Mesendoderm (in vitro differentiated cells): ENCODE data around the gene RPL34.
A peak's percentile ranks its signal among the peaks of the same experiment; 100 is the strongest.

Experiments
- DNase-seq: peaks from one replicate; pipeline ENCODE4 v3.0.0; 2013
- H2AK5ac ChIP-seq: 2 replicates; pipeline ENCODE4 v1.6.1; 2013; ENCODE audit warnings: low read length, inconsistent platforms
- H2BK120ac ChIP-seq: 2 replicates; pipeline ENCODE4 v1.6.1; 2013; ENCODE audit warnings: low read depth, mild to moderate bottlenecking, low read length, moderate library complexity, mixed read lengths
- H2BK15ac ChIP-seq: replicated peaks from 2 replicates; pipeline ENCODE4 v1.6.1; 2013; ENCODE audit warnings: low read depth, mild to moderate bottlenecking, moderate library complexity
- H2BK5ac ChIP-seq: 2 replicates; pipeline ENCODE4 v1.6.1; 2013; ENCODE audit warnings: low read length, inconsistent platforms
- H3K18ac ChIP-seq: 2 replicates; pipeline ENCODE4 v1.6.1; 2013; ENCODE audit warnings: mild to moderate bottlenecking, low read length, mixed read lengths
- H3K23ac ChIP-seq: one replicate; pipeline ENCODE4 v1.6.1; 2013; ENCODE audit warnings: low read length
- H3K27ac ChIP-seq: 2 replicates; pipeline ENCODE4 v1.5.1; 2013; ENCODE audit warnings: low read depth, mild to moderate bottlenecking, inconsistent platforms, low read length, moderate library complexity
- H3K27me3 ChIP-seq: 2 replicates; pipeline ENCODE4 v1.6.1; 2013; ENCODE audit warnings: low read length, control low read depth, mild to moderate bottlenecking, inconsistent platforms; ENCODE audit not compliant: insufficient read depth, poor library complexity
- H3K36me3 ChIP-seq: 2 replicates; pipeline ENCODE4 v1.6.1; 2013; ENCODE audit warnings: low read length, inconsistent platforms; ENCODE audit not compliant: control insufficient read depth, insufficient read depth
- H3K4ac ChIP-seq: one replicate; pipeline ENCODE4 v1.6.1; 2013; ENCODE audit warnings: low read depth, mild to moderate bottlenecking, low read length, moderate library complexity
- H3K4me1 ChIP-seq: 2 replicates; pipeline ENCODE4 v1.6.1; 2013; ENCODE audit warnings: low read depth, low read length, inconsistent platforms; ENCODE audit not compliant: control insufficient read depth
- H3K4me2 ChIP-seq: 2 replicates; pipeline ENCODE4 v1.6.1; 2013; ENCODE audit warnings: low read length
- H3K4me3 ChIP-seq: 2 replicates; pipeline ENCODE4 v1.5.1; 2013; ENCODE audit warnings: mild to moderate bottlenecking, low read length
- H3K56ac ChIP-seq: one replicate; pipeline ENCODE4 v1.6.1; 2013; ENCODE audit warnings: low read length
- H3K79me1 ChIP-seq: 2 replicates; pipeline ENCODE4 v1.6.1; 2013; ENCODE audit warnings: low read length, inconsistent platforms
- H3K79me2 ChIP-seq: 2 replicates; pipeline ENCODE4 v1.6.1; 2013; ENCODE audit warnings: mild to moderate bottlenecking, low read length; ENCODE audit not compliant: control insufficient read depth, insufficient read depth
- H3K9ac ChIP-seq: 2 replicates; pipeline ENCODE4 v1.6.1; 2013; ENCODE audit warnings: low read length, inconsistent platforms
- H4K5ac ChIP-seq: one replicate; pipeline ENCODE4 v1.6.1; 2013; ENCODE audit warnings: low read length
- H4K8ac ChIP-seq: one replicate; pipeline ENCODE4 v1.6.1; 2013; ENCODE audit warnings: low read depth, mild to moderate bottlenecking, control low read depth, low read length, moderate library complexity
- WGBS: extraction: QIAGEN DNeasy Blood & Tissue Kit; methylation state at CpG from one replicate; pipeline ENCODE4 v1.1.7; 2013; ENCODE audit warnings: low lambda C conversion rate, missing lambda C conversion rate; ENCODE audit not compliant: insufficient coverage; ENCODE audit errors: extremely low coverage; 5-methylcytosine and 5-hydroxymethylcytosine counted together

RPL34 gene

DNA sequence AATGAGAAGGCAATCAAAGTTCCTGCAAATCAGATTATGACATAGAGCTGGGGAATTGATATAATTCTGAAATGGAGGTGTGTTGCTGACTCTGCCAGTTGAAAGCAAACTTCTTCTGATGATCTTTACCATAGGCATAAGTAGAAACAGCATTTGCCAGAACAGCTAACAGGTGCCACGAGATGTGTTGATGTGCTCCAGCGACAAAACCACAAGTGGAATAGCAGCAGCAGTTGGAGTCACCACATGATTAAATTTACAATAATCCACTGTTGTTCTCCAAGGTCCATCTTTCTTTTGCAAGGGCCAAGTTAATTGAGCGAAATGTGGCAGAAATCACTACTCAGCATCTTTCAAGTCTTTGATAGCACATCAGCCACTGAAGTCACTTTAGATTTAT lies 26.3 kb downstream of the RPL34 start:
- Histone ChIP-seq H3K79me1 (no peaks in the 10 kb centered on the region), H3K9ac (no peak overlapping the region), H2BK120ac (no peak overlapping the region), H3K56ac (no peak overlapping the region), H4K5ac (no peak overlapping the region), H3K27me3 (no peaks in the 10 kb centered on the region), H2AK5ac (no peak overlapping the region), H3K36me3 (no peaks in the 10 kb centered on the region), H3K4me3 (no peak overlapping the region), H2BK15ac (no peak overlapping the region), H4K8ac (no peak overlapping the region), H2BK5ac (no peak overlapping the region), H3K4me1 (no peaks in the 10 kb centered on the region), H3K23ac (no peak overlapping the region), H3K27ac (no peak overlapping the region), H3K4me2 (no peak overlapping the region), H3K18ac (no peak overlapping the region), H3K4ac (no peak overlapping the region), H3K79me2 (peaks cover 13% of the 10 kb centered on the region)
- no CpG with 5 or more reads among the region's 3 CpGs for WGBS
- DNase-seq = no peak

DNA sequence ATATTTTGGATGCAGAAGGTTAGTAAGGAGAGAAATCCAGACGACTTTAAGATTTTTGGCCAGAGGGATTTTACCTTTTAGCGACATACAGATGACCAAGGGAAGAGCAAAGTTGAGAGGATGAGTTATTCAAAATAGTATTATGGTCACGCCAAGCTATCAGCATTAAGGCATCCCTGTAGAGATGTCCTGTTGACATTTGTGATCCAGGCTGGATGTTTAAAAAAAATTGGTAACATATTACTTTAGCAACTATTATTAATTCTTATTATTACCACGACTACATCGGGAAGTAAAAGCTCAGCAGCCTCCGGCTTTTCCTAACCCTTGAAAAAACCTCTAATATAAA lies 29.5 kb downstream of the RPL34 start:
- H2BK120ac ChIP-seq = no peak overlapping the region
- no peak overlapping the region for H3K27ac ChIP-seq
- H2BK15ac ChIP-seq = peak overlapping the region; percentile 65
- DNase-seq = no peak
- H2BK5ac ChIP-seq = no peak overlapping the region
- peak overlapping the region; percentile 56 for H3K56ac ChIP-seq
- WGBS = no CpG with 5 or more reads among the region's 6 CpGs
- H3K23ac ChIP-seq = no peak overlapping the region
- no peaks in the 10 kb centered on the region for H3K36me3 ChIP-seq
- H3K27me3 ChIP-seq = no peaks in the 10 kb centered on the region
- H2AK5ac ChIP-seq = no peak overlapping the region
- H3K18ac ChIP-seq = no peak overlapping the region
- H3K4me3 ChIP-seq = no peak overlapping the region
- peaks cover 8% of the 10 kb centered on the region for H3K79me1 ChIP-seq
- H3K4ac ChIP-seq = no peak overlapping the region
- H3K79me2 ChIP-seq = peaks cover 39% of the 10 kb centered on the region
- peak overlapping the region; percentile 81 for H4K8ac ChIP-seq
- peak overlapping the region; percentile 0 for H3K4me2 ChIP-seq
- H3K9ac ChIP-seq = peak overlapping the region; percentile 1
- peaks cover 1% of the 10 kb centered on the region for H3K4me1 ChIP-seq
- no peak overlapping the region for H4K5ac ChIP-seq

GRCh38 chr4:108650212-108651013 lies 30.0 kb downstream of the RPL34 start, which contains the start of gene OSTC:
Gene OSTC (plus strand): TSS chr4:108650599. CDS start chr4:108650656, 57 bp downstream.
- H2BK5ac ChIP-seq = no peak within 1 kb of the TSS
- DNase-seq = peak; percentile 98
- peak within 1 kb of the TSS; percentile 96 for H3K56ac ChIP-seq
- no peak within 1 kb of the TSS for H3K4ac ChIP-seq
- no peaks in the 10 kb centered on the region for H3K27me3 ChIP-seq
- H3K79me2 ChIP-seq = peaks cover 39% of the 10 kb centered on the region
- peaks cover 8% of the 10 kb centered on the region for H3K79me1 ChIP-seq
- no peaks in the 10 kb centered on the region for H3K36me3 ChIP-seq
- H3K4me2 ChIP-seq = peak within 1 kb of the TSS; percentile 10
- no CpG with 5 or more reads among the region's 45 CpGs for WGBS
- peak within 1 kb of the TSS; percentile 25 for H3K18ac ChIP-seq
- peaks cover 1% of the 10 kb centered on the region for H3K4me1 ChIP-seq
- no peak within 1 kb of the TSS for H3K23ac ChIP-seq
- no peak within 1 kb of the TSS for H4K5ac ChIP-seq
- H2BK15ac ChIP-seq = peak within 1 kb of the TSS; percentile 65
- peak within 1 kb of the TSS; percentile 95 for H3K4me3 ChIP-seq
- no peak within 1 kb of the TSS for H3K27ac ChIP-seq
- H4K8ac ChIP-seq = peak within 1 kb of the TSS; percentile 81
- no peak within 1 kb of the TSS for H2AK5ac ChIP-seq
- peak within 1 kb of the TSS; percentile 87 for H3K9ac ChIP-seq
- H2BK120ac ChIP-seq = no peak within 1 kb of the TSS

DNA sequence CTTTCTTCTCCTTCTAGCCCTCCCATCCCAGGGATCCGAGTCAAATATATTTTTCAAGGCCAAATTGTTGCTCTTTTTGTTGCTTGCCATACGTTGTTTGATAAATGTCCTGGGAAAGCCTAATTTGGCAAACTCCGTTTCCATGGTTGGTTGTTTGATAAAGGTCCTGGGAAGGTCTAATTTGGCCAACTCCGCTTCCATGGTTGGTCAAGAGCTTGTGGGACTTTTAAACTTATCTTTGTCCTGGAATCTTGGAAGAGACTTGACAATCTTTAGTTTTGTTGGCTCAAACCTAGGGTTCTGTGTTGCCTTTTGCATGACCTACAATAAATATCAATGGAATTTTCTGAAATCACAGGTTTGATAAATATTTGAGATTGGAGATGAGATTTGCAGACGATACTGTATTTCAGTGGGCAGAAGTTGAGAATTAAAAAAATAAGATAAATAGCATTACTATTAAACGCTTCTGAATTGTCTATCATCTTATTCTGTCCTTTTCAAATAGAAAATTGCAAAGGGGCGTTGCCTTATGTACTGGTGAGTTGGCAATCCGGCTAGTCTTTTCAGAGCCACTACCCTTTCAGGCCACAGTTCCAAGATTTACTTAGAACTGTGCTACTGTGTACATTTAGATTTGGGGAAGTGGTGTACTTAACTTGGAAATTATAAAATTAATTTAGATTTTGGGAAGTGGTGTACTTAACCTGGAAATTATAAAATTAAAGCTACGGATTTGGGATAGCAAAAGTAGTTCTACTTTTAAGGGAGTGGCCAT lies 30.8 kb downstream of the RPL34 start:
- H3K4me2 ChIP-seq = peak overlapping the region; percentile 27
- peak overlapping the region; percentile 25 for H3K18ac ChIP-seq
- no peak overlapping the region for H3K27ac ChIP-seq
- peak overlapping the region; percentile 95 for H3K4me3 ChIP-seq
- no CpG with 5 or more reads among the region's 9 CpGs for WGBS
- no peak overlapping the region for H3K4ac ChIP-seq
- no peak overlapping the region for H4K5ac ChIP-seq
- peak overlapping the region; percentile 96 for H3K56ac ChIP-seq
- H3K9ac ChIP-seq = peak overlapping the region; percentile 87
- H2AK5ac ChIP-seq = no peak overlapping the region
- H2BK120ac ChIP-seq = no peak overlapping the region
- no peak overlapping the region for H2BK15ac ChIP-seq
- H3K36me3 ChIP-seq = no peaks in the 10 kb centered on the region
- peaks cover 8% of the 10 kb centered on the region for H3K79me1 ChIP-seq
- H3K79me2 ChIP-seq = peaks cover 39% of the 10 kb centered on the region
- peak; percentile 34 for DNase-seq
- peaks cover 1% of the 10 kb centered on the region for H3K4me1 ChIP-seq
- H3K23ac ChIP-seq = no peak overlapping the region
- H4K8ac ChIP-seq = no peak overlapping the region
- H3K27me3 ChIP-seq = no peaks in the 10 kb centered on the region
- H2BK5ac ChIP-seq = no peak overlapping the region

DNA sequence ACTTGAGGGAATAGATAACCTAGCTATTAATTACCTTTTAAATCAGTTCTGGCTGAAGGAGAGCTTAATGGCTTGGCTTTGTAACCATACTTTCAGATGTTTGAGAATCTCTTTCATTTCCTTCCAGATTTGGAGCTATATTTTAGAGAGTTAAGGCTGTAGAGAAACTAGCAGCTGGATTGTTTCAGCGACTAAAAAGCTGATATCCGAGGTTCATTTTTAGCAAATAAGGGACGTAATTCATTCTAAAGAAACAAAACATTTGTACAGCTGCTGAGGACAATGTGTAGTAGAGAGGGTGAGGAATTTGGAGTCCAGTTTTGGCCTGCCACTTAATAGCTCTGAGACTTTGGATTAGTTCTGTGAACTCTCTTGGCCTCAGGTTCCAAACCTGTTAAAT lies 42.3 kb downstream of the RPL34 start:
- no peak overlapping the region for H3K4ac ChIP-seq
- H4K5ac ChIP-seq = no peak overlapping the region
- H2BK15ac ChIP-seq = no peak overlapping the region
- no peak for DNase-seq
- H3K4me2 ChIP-seq = no peak overlapping the region
- H3K23ac ChIP-seq = no peak overlapping the region
- no peak overlapping the region for H2AK5ac ChIP-seq
- no CpG with 5 or more reads among the region's 3 CpGs for WGBS
- H3K36me3 ChIP-seq = peaks cover 5% of the 10 kb centered on the region
- H3K4me1 ChIP-seq = no peaks in the 10 kb centered on the region
- no peak overlapping the region for H3K9ac ChIP-seq
- no peak overlapping the region for H3K18ac ChIP-seq
- no peak overlapping the region for H3K4me3 ChIP-seq
- no peak overlapping the region for H4K8ac ChIP-seq
- H3K79me1 ChIP-seq = peaks cover 4% of the 10 kb centered on the region
- no peaks in the 10 kb centered on the region for H3K27me3 ChIP-seq
- H2BK5ac ChIP-seq = no peak overlapping the region
- H3K56ac ChIP-seq = no peak overlapping the region
- peaks cover 1% of the 10 kb centered on the region for H3K79me2 ChIP-seq
- H2BK120ac ChIP-seq = no peak overlapping the region
- no peak overlapping the region for H3K27ac ChIP-seq
